Pulmonary artery endothelial cell (primary cell): ENCODE results near the gene PJA1. TPM values are rescaled to one million over a fixed set of nuclear protein-coding genes. Genes with fewer than 3 reads are reported as not detected.

Experiments
- DNase-seq: peaks from one replicate; pipeline ENCODE4 v3.0.0-alpha.2; 2011; ENCODE audit warnings: low read depth, low spot score
- total RNA-seq: library from RNA; depleted of rRNA; stranded (reverse); fragments of >200 nt; gene quantifications from 2 replicates; pipeline ENCODE4 v1.2.3, GENCODE V29; 2014

Gene PJA1
- total RNA-seq, 1 donor from 2014 or later, result 20.5 TPM

- DNase-seq, result no peak
These were observed 20.2 kb downstream of the PJA1 start for GRCh38 chrX:69144838-69145680.

GRCh38 chrX:69143530-69143929, 21.7 kb downstream of the PJA1 start:
- DNase-seq, result no peak

GRCh38 chrX:69142788-69143469, 22.3 kb downstream of the PJA1 start:
- DNase-seq, result no peak

- DNase-seq, result no peak
These were observed 24.4 kb downstream of the PJA1 start for GRCh38 chrX:69140837-69141236.

GRCh38 chrX:69139516-69139915, 25.7 kb downstream of the PJA1 start:
- DNase-seq, result no peak

GRCh38 chrX:69138512-69138911, 26.7 kb downstream of the PJA1 start:
- DNase-seq, result no peak

GRCh38 chrX:69138118-69138390, 27.2 kb downstream of the PJA1 start:
- no peak for DNase-seq

GRCh38 chrX:69137371-69138117, 27.7 kb downstream of the PJA1 start:
- DNase-seq, result no peak

GRCh38 chrX:69136546-69137331, 28.5 kb downstream of the PJA1 start:
- DNase-seq, result no peak

- no peak for DNase-seq
These were observed 31.2 kb downstream of the PJA1 start for GRCh38 chrX:69133921-69134542.

- DNase-seq, result no peak
These were observed 33.4 kb downstream of the PJA1 start for GRCh38 chrX:69131886-69132285.

GRCh38 chrX:69130439-69130838, 34.8 kb downstream of the PJA1 start:
- no peak for DNase-seq

GRCh38 chrX:69128588-69128987, 36.7 kb downstream of the PJA1 start:
- DNase-seq, result no peak

- no peak for DNase-seq
These were observed 37.8 kb downstream of the PJA1 start for GRCh38 chrX:69127466-69127865.

GRCh38 chrX:69126642-69127041, 38.6 kb downstream of the PJA1 start:
- no peak for DNase-seq

GRCh38 chrX:69125094-69125493, 40.2 kb downstream of the PJA1 start:
- DNase-seq, result no peak

- no peak for DNase-seq
These were observed 41.1 kb downstream of the PJA1 start for GRCh38 chrX:69124108-69124507.

- no peak for DNase-seq
These were observed 41.8 kb downstream of the PJA1 start for GRCh38 chrX:69123481-69123880.

GRCh38 chrX:69121321-69122000, 43.8 kb downstream of the PJA1 start:
- DNase-seq, result no peak

- no peak for DNase-seq
These were observed 44.8 kb downstream of the PJA1 start for GRCh38 chrX:69120476-69120875.

- no peak for DNase-seq
These were observed 46.1 kb downstream of the PJA1 start for GRCh38 chrX:69119122-69119521.
